SH-SY5Y (cell line): ENCODE results near the gene CYP4F12.

ENCODE experiments used
- GATA2 ChIP-seq: IDR thresholded peaks from 2 replicates; pipeline ENCODE4 v1.6.1; 2011; ENCODE audit warnings: mild to moderate bottlenecking, low read depth, low read length
- GATA3 ChIP-seq: IDR thresholded peaks from 2 replicates; pipeline ENCODE4 v1.6.1; 2011; ENCODE audit warnings: low read depth, mild to moderate bottlenecking, low read length, moderate library complexity

- TF ChIP-seq GATA2: no peak
- TF ChIP-seq GATA3: no peak
These were observed 44.9 kb downstream of the CYP4F12 start for GRCh38 chr19:15717809-15718208.
